Epithelial cell of proximal tubule (primary cell): ENCODE results near the gene ANKRD28. TPM values are rescaled to one million over a fixed set of nuclear protein-coding genes. Genes with fewer than 3 reads are reported as not detected.

ENCODE experiments used
- DNase-seq: peaks from one replicate; pipeline ENCODE4 v3.0.0-alpha.2; 2011; ENCODE audit warnings: low read depth
- H3K4me3 ChIP-seq: 2 replicates; pipeline ENCODE4 v1.5.1; 2011; ENCODE audit warnings: low read depth, mild to moderate bottlenecking, low read length
- CTCF ChIP-seq: conservative IDR thresholded peaks from 2 replicates; pipeline ENCODE4 v1.5.1; 2012; ENCODE audit warnings: low read depth, mild to moderate bottlenecking, low read length
- total RNA-seq: library from RNA; depleted of rRNA; stranded (reverse); fragments of >200 nt; gene quantifications from 2 replicates; pipeline ENCODE4 v1.2.3, GENCODE V29; 2015

ANKRD28 gene
- total RNA-seq, 1 donor from 2014 or later = 17.3 TPM

GRCh38 chr3:15796771-15797641, 773 bp downstream of the ANKRD28 start:
- H3K4me3 ChIP-seq = peak overlapping the region; percentile 47
- TF ChIP-seq CTCF = no peak
- DNase-seq = no peak

GRCh38 chr3:15796331-15796730, 1.4 kb downstream of the ANKRD28 start:
- no peak for TF ChIP-seq CTCF
- peak overlapping the region; percentile 47 for H3K4me3 ChIP-seq
- DNase-seq = no peak

GRCh38 chr3:15795651-15796308, 2.0 kb downstream of the ANKRD28 start:
- no peak for TF ChIP-seq CTCF

GRCh38 chr3:15794842-15795650, 2.7 kb downstream of the ANKRD28 start:
- TF ChIP-seq CTCF = peak; percentile 17
- peak overlapping the region; percentile 47 for H3K4me3 ChIP-seq
- no peak for DNase-seq

More at GRCh38 chr3:15795651-15796308, 2.0 kb downstream of the ANKRD28 start:
- no peak for DNase-seq
- peak overlapping the region; percentile 47 for H3K4me3 ChIP-seq

- H3K4me3 ChIP-seq = no peak overlapping the region
- no peak for TF ChIP-seq CTCF
- DNase-seq = no peak
Observed at GRCh38 chr3:15794303-15794771, 3.4 kb downstream of the ANKRD28 start.

GRCh38 chr3:15791525-15791924, 6.3 kb downstream of the ANKRD28 start:
- DNase-seq = no peak
- H3K4me3 ChIP-seq = no peak overlapping the region
- no peak for TF ChIP-seq CTCF
